Tongue (tissue), 3 donors: Measurements from ENCODE around the gene PRKCB. TPM values are rescaled to one million over a fixed set of nuclear protein-coding genes. Genes with fewer than 3 reads are reported as not detected.
A peak's percentile ranks its signal among the peaks of the same experiment; 100 is the strongest.

Source experiments
- DNase-seq: peaks from one replicate; pipeline ENCODE4 v3.0.0-alpha.2; 2015
- small RNA-seq: library from RNA; depleted of rRNA; stranded (forward); fragments of <200 nt; gene quantifications from one replicate; pipeline ENCODE3, GENCODE V24; 2014; ENCODE audit warnings: low replicate concordance
- total RNA-seq: library from RNA; depleted of rRNA; stranded (reverse); fragments of >200 nt; gene quantifications from one replicate; pipeline ENCODE4 v1.2.3, GENCODE V29; 2014

The PRKCB gene
- total RNA-seq, 1 donor from 2014 or later: 6.7 TPM

- peak; percentile 51 for DNase-seq
Measured at GRCh38 chr16:24253192-24253591, 417.4 kb downstream of the PRKCB start.

GRCh38 chr16:24255456-24256371 is 419.9 kb downstream of the PRKCB start, which contains the start of gene CACNG3:
CACNG3 (plus strand) TSS chr16:24256335; CDS start chr16:24256755, 420 bp downstream.
- peak; percentile 88 for DNase-seq

GRCh38 chr16:24257958-24258357 is 422.2 kb downstream of the PRKCB start:
- no peak for DNase-seq

- DNase-seq: no peak
Measured at GRCh38 chr16:24258791-24259190, 423.0 kb downstream of the PRKCB start.

GRCh38 chr16:24262816-24263215 is 427.0 kb downstream of the PRKCB start:
- no peak for DNase-seq

Small RNA genes within 50 kb of the gene (small RNA-seq; reads per million reads assigned to genes)
- gene MIR1273H: not detected

Other genes starting within 250 kb of the PRKCB start
- gene NDUFAB1, start 239.7 kb upstream of the PRKCB start, total RNA-seq: 106 TPM
- 8.4 TPM for gene PALB2, start 194.7 kb upstream of the PRKCB start, total RNA-seq
- 57.6 TPM for gene DCTN5, start 194.5 kb upstream of the PRKCB start, total RNA-seq
- 4.6 TPM for gene PLK1, start 157.1 kb upstream of the PRKCB start, total RNA-seq
- not detected for gene ERN2, start 122.8 kb upstream of the PRKCB start, total RNA-seq
- 0.62 TPM for gene CHP2, start 81.0 kb upstream of the PRKCB start, total RNA-seq